Measurements from ENCODE around the gene SMIM38. TPM values are rescaled to one million over a fixed set of nuclear protein-coding genes. Genes with fewer than 3 reads are reported as not detected.

SMIM38 gene
- total and polyA plus RNA-seq, 2 of the 4 experiments (the other 2 are of a cell fraction), result under 0.01 to 0.05 TPM

DNA sequence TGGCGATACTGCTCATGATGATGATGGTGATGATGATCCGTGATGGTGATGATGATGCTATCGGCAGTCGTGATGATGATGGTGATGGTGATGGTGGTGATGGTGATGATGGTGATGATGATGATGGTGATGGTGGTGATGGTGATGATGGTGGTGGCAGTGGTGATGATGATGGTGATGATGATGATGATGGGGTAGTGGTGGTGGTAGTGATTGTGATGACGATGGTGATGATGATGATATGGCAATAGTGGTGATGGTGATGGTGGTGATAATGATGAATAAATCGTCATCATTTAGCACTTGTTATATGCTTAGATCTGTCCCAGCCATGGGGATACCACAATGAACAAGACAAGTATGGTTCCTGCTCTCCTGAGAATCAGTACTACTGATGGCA lies 39.2 kb downstream of the SMIM38 start:
- POLR2A ChIA-PET (ENCODE audit: unreplicated experiment), result no interaction called here
- no peak overlapping the region for H4K91ac ChIP-seq (ENCODE audit: insufficient read depth, low read depth, low read length)
- no peak overlapping the region for H3K4ac ChIP-seq (ENCODE audit: low read depth, low read length)
- no peak overlapping the region for H3K4me2 ChIP-seq (ENCODE audit: low read depth, low read length)
- peak overlapping the region; percentile 45 for H2BK5ac ChIP-seq (ENCODE audit: low read depth, low read length, poor library complexity, severe bottlenecking)
- H3K14ac ChIP-seq (replicated peaks; ENCODE audit: low read depth, low read length), result no peak overlapping the region
- no peak for DNase-seq
- no peak overlapping the region for H3K18ac ChIP-seq (ENCODE audit: low read depth, low read length)
- H3K56ac ChIP-seq (ENCODE audit: extremely low read depth, insufficient read depth, low read length), result no peak overlapping the region
- dilution Hi-C loops (cut with HindIII; ENCODE audit: low sequenced_read_pairs, unreplicated experiment) (no loop called here), intact Hi-C loops (cut with micrococcal nuclease) (no loop called here), in situ Hi-C loops (cut with MboI; ENCODE audit: low sequenced_read_pairs) (no loop called here)
- no peak overlapping the region for H3K9ac ChIP-seq (ENCODE audit: low read depth, low read length)
- H2BK15ac ChIP-seq (ENCODE audit: low read depth, low read length), result no peak overlapping the region
- no peak for TF ChIP-seq MAFK (IDR thresholded peaks at IDR 0.05; ENCODE audit: low read depth, low read length)
- no peak for TF ChIP-seq NFE2L2 (IDR thresholded peaks at IDR 0.05; ENCODE audit: low read depth, low read length)
- TF ChIP-seq POLR2A (IDR thresholded peaks at IDR 0.05; ENCODE audit: low read depth, low read length), result no peak
- no peak for TF ChIP-seq RFX5 (IDR thresholded peaks at IDR 0.05; ENCODE audit: low read depth, low read length)
- no peak for TF ChIP-seq RCOR1 (IDR thresholded peaks at IDR 0.05; ENCODE audit: insufficient replicate concordance, low read length)
- no peak for TF ChIP-seq BHLHE40 (IDR thresholded peaks at IDR 0.05; ENCODE audit: low read depth, low read length)
- TF ChIP-seq, protein P1, sequence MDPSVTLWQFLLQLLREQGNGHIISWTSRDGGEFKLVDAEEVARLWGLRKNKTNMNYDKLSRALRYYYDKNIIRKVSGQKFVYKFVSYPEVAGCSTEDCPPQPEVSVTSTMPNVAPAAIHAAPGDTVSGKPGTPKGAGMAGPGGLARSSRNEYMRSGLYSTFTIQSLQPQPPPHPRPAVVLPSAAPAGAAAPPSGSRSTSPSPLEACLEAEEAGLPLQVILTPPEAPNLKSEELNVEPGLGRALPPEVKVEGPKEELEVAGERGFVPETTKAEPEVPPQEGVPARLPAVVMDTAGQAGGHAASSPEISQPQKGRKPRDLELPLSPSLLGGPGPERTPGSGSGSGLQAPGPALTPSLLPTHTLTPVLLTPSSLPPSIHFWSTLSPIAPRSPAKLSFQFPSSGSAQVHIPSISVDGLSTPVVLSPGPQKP (IDR thresholded peaks at IDR 0.05; ENCODE audit: borderline replicate concordance, low read depth, low read length), result no peak
- TF ChIP-seq CEBPB (IDR thresholded peaks at IDR 0.05; ENCODE audit: low read depth, low read length), result no peak
- TF ChIP-seq FOS (IDR thresholded peaks at IDR 0.05; ENCODE audit: low read depth, low read length), result no peak
- TF ChIP-seq, protein P2, sequence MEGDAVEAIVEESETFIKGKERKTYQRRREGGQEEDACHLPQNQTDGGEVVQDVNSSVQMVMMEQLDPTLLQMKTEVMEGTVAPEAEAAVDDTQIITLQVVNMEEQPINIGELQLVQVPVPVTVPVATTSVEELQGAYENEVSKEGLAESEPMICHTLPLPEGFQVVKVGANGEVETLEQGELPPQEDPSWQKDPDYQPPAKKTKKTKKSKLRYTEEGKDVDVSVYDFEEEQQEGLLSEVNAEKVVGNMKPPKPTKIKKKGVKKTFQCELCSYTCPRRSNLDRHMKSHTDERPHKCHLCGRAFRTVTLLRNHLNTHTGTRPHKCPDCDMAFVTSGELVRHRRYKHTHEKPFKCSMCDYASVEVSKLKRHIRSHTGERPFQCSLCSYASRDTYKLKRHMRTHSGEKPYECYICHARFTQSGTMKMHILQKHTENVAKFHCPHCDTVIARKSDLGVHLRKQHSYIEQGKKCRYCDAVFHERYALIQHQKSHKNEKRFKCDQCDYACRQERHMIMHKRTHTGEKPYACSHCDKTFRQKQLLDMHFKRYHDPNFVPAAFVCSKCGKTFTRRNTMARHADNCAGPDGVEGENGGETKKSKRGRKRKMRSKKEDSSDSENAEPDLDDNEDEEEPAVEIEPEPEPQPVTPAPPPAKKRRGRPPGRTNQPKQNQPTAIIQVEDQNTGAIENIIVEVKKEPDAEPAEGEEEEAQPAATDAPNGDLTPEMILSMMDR (conservative IDR thresholded peaks at IDR 0.05; ENCODE audit: low read depth, low read length), result no peak
- TF ChIP-seq, protein P3, sequence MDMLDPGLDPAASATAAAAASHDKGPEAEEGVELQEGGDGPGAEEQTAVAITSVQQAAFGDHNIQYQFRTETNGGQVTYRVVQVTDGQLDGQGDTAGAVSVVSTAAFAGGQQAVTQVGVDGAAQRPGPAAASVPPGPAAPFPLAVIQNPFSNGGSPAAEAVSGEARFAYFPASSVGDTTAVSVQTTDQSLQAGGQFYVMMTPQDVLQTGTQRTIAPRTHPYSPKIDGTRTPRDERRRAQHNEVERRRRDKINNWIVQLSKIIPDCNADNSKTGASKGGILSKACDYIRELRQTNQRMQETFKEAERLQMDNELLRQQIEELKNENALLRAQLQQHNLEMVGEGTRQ (IDR thresholded peaks at IDR 0.05; ENCODE audit: low read depth, low read length), result no peak
- no peak for TF ChIP-seq CHD1 (IDR thresholded peaks at IDR 0.05; ENCODE audit: low read depth, low read length)
- TF ChIP-seq MXI1 (IDR thresholded peaks at IDR 0.05; ENCODE audit: borderline replicate concordance, low read depth, low read length), result no peak
- TF ChIP-seq MAZ (IDR thresholded peaks at IDR 0.05; ENCODE audit: borderline replicate concordance, low read depth, low read length), result no peak
- TF ChIP-seq SMC3 (IDR thresholded peaks at IDR 0.05; ENCODE audit: low read depth, low read length), result no peak
- no peak for ATAC-seq (ENCODE audit: low read depth)
- no peaks in the 10 kb centered on the region for H3K9me1 ChIP-seq (ENCODE audit: insufficient read depth, low read length)
- H4K8ac ChIP-seq (ENCODE audit: low read depth in 2 of 2, low read length in 2 of 2), result no peak overlapping the region
- 0% methylated on average over 1 of the region's 6 CpGs; no CpG with 5 or more reads in 1 of the 2 experiments for WGBS, 2 experiments (ENCODE audit: extremely low coverage in 2 of 2, insufficient read length in 1 of 2)
- H3K4me1 ChIP-seq (ENCODE audit: control insufficient read depth, insufficient read depth, low read length), result 0 out of 2 replicates have a peak, but pooled peaks cover 2% of the 10 kb centered on the region
- no peaks in the 10 kb centered on the region for H3K36me3 ChIP-seq (ENCODE audit: control insufficient read depth, insufficient read depth, low read length)
- H2AK5ac ChIP-seq (ENCODE audit: low read depth, low read length), result no peak overlapping the region
- peaks cover 27% of the 10 kb centered on the region for H3K27me3 ChIP-seq (ENCODE audit: control insufficient read depth, insufficient read depth, low read length)
- H3K79me1 ChIP-seq (ENCODE audit: low read depth in 1 of 2, low read length in 2 of 2), result no peaks in the 10 kb centered on the region
- no peak overlapping the region for H2AK9ac ChIP-seq (replicated peaks; ENCODE audit: low read depth, low read length, poor library complexity)
- no peak overlapping the region for H2AFZ ChIP-seq (replicated peaks; ENCODE audit: low read length, poor library complexity)
- H2BK20ac ChIP-seq (ENCODE audit: low read depth, low read length), result no peak overlapping the region
- no peaks in the 10 kb centered on the region for H3K9me3 ChIP-seq (ENCODE audit: control insufficient read depth, insufficient read depth, low read length)
- CTCF ChIA-PET, result no interaction called here
- no peak overlapping the region for H2BK120ac ChIP-seq (ENCODE audit: low read depth, low read length)
- H3K23ac ChIP-seq (ENCODE audit: low read depth, low read length), result no peak overlapping the region
- no TSS peak for BruUV-seq (replicated peaks)
- no peak overlapping the region for H3K27ac ChIP-seq (ENCODE audit: insufficient read depth, low read length)
- no peaks in the 10 kb centered on the region for H4K20me1 ChIP-seq (ENCODE audit: insufficient read depth, low read length)
- no peak overlapping the region for H3K4me3 ChIP-seq (ENCODE audit: insufficient read depth, low read depth, low read length)
- H4K5ac ChIP-seq (ENCODE audit: low read depth, low read length), result no peak overlapping the region

All from IMR-90 (cell line).